Measurements from ENCODE around the gene PCNX1.

Gene PCNX1

GRCh38 chr14:71078500-71078899 is 171.2 kb downstream of the PCNX1 start:
- no peak for DNase-seq (ENCODE audit: low read depth in 2 of 2)

GRCh38 chr14:71086567-71086966 is 179.3 kb downstream of the PCNX1 start:
- no peak for DNase-seq (ENCODE audit: low read depth in 2 of 2)

- no peak for DNase-seq (ENCODE audit: low read depth in 2 of 2)
These were observed 182.7 kb downstream of the PCNX1 start for GRCh38 chr14:71089971-71090370.

- DNase-seq (ENCODE audit: low read depth in 2 of 2), result no peak
These were observed 187.5 kb downstream of the PCNX1 start for GRCh38 chr14:71094722-71095121.

- DNase-seq (ENCODE audit: low read depth in 2 of 2), result no peak
These were observed 189.7 kb downstream of the PCNX1 start for GRCh38 chr14:71096947-71097346.

GRCh38 chr14:71103662-71104484 is 196.6 kb downstream of the PCNX1 start:
- no peak for DNase-seq (ENCODE audit: low read depth in 2 of 2)

- DNase-seq (ENCODE audit: low read depth in 2 of 2), result no peak
These were observed 197.9 kb downstream of the PCNX1 start for GRCh38 chr14:71105177-71105576.

- no peak for DNase-seq (ENCODE audit: low read depth in 2 of 2)
These were observed 200.7 kb downstream of the PCNX1 start for GRCh38 chr14:71107921-71108320.

- DNase-seq (ENCODE audit: low read depth in 2 of 2), result no peak
These were observed 201.3 kb downstream of the PCNX1 start for GRCh38 chr14:71108398-71109119.

- DNase-seq (ENCODE audit: low read depth in 2 of 2), result no peak
These were observed 206.1 kb downstream of the PCNX1 start for GRCh38 chr14:71113376-71113775.

GRCh38 chr14:71114565-71114964 is 207.3 kb downstream of the PCNX1 start:
- DNase-seq (ENCODE audit: low read depth in 2 of 2), result no peak

- DNase-seq (ENCODE audit: low read depth in 2 of 2), result no peak
These were observed 208.0 kb downstream of the PCNX1 start for GRCh38 chr14:71115306-71115705.

- DNase-seq (ENCODE audit: low read depth in 2 of 2), result no peak
These were observed 208.7 kb downstream of the PCNX1 start for GRCh38 chr14:71115821-71116567.

- no peak for DNase-seq (ENCODE audit: low read depth in 2 of 2)
These were observed 209.4 kb downstream of the PCNX1 start for GRCh38 chr14:71116568-71117122.

GRCh38 chr14:71117839-71118743 is 210.8 kb downstream of the PCNX1 start:
- DNase-seq (ENCODE audit: low read depth in 2 of 2), result no peak

GRCh38 chr14:71119075-71119474 is 211.8 kb downstream of the PCNX1 start:
- no peak for DNase-seq (ENCODE audit: low read depth in 2 of 2)

GRCh38 chr14:71119832-71120231 is 212.6 kb downstream of the PCNX1 start:
- DNase-seq (ENCODE audit: low read depth in 2 of 2), result no peak

- no peak for DNase-seq (ENCODE audit: low read depth in 2 of 2)
These were observed 213.7 kb downstream of the PCNX1 start for GRCh38 chr14:71121001-71121400.

- no peak for DNase-seq (ENCODE audit: low read depth in 2 of 2)
These were observed 214.5 kb downstream of the PCNX1 start for GRCh38 chr14:71121711-71122110.

GRCh38 chr14:71122866-71123565 is 215.8 kb downstream of the PCNX1 start:
- DNase-seq (ENCODE audit: low read depth in 2 of 2), result no peak

All from stimulated activated CD8-positive, alpha-beta memory T cell treated with anti-CD3 and anti-CD28 coated beads, Interleukin-2, amount 100 ng/mL, for 1 hour (primary cell).